SKM-1 treated with dmso at 0.1 percent for 144 hours (cell line): ENCODE measurements around the gene CLDN7.

Source experiments
- DNase-seq: peaks from one replicate; lab custom pipeline; 2025; ENCODE audit not compliant: unreplicated experiment; lab: John Stamatoyannopoulos, UW

CLDN7 gene

GRCh38 chr17:7289256-7290032 is 27.2 kb upstream of the CLDN7 start:
- DNase-seq: no peak

- no peak for DNase-seq
These were observed 23.4 kb upstream of the CLDN7 start for GRCh38 chr17:7285679-7286078.

DNA sequence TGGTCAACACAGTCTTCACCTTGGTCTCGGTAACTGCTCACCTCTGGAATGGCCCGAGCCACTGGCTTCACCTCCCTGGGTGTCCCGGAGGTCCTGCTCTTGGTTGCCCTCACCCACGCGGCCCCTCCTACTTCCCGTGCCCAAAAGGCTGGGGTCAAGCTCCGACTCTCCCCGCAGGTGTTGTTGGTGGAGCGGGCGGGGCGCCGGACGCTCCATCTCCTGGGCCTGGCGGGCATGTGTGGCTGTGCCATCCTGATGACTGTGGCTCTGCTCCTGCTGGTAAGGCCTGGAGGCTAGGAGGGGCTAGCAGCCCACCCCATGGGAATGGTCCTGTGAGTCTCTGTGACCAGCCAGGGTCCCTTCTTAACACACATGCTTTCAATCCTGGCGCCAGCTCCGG is 22.6 kb upstream of the CLDN7 start:
- no peak for DNase-seq

GRCh38 chr17:7283471-7284216 is 21.4 kb upstream of the CLDN7 start:
- no peak for DNase-seq

DNA sequence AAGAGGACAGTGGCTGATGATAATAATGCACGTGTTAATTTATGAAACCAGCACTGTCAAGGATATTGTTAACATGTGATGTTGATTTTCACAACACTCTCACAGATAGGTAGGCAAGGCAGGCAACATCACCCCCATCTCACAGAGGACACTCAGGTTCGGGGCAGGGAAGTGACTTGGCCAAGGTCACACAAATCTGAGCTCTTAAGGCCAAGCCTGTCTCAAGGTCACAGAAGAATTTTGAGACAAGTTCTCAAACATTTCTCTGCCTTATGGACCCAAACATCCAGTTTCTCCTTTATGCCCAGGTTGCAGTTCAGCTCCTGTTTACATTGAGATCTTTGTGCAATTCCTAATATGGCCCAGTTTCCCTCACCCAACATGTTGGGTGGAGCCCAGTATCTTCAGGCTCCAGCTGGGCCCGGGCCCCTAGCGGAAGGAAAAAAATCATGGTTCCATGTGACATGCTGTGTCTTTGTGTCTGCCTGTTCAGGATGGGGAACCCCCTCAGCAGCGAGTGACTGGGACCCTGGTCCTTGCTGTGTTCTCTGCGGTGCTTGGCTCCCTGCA is 20.6 kb upstream of the CLDN7 start:
- no peak for DNase-seq

- no peak for DNase-seq
These were observed 19.9 kb upstream of the CLDN7 start for GRCh38 chr17:7281953-7282751.

DNA sequence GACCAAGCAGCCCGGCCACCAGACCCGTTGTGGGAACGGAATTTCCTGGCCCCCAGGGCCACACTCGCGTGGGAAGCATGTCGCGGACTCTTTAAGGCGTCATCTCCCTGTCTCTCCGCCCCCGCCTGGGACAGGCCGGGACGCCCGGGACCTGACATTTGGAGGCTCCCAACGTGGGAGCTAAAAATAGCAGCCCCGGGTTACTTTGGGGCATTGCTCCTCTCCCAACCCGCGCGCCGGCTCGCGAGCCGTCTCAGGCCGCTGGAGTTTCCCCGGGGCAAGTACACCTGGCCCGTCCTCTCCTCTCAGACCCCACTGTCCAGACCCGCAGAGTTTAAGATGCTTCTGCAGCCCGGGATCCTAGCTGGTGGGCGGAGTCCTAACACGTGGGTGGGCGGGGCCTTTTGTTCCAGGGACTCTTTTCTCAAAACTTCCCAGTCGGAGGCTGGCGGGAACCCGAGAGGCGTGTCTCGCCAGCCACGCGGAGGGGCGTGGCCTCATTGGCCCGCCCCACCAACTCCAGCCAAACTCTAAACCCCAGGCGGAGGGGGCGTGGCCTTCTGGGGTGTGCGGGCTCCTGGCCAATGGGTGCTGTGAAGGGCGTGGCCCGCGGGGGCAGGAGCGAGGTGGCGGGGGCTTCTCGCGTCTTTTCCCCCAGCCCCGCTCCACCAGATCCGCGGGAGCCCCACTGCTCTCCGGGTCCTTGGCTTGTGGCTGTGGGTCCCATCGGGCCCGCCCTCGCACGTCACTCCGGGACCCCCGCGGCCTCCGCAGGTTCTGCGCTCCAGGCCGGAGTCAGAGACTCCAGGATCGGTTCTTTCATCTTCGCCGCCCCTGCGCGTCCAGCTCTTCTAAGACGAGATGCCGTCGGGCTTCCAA is 19.0 kb upstream of the CLDN7 start, which contains the start of gene SLC2A4:
SLC2A4 (plus strand) TSS at position 645 of the 879 bp plus-strand sequence; CDS start at position 862, 217 bp downstream.
- DNase-seq: peak; percentile 65

- DNase-seq: peak; percentile 37
These were observed 18.3 kb upstream of the CLDN7 start for GRCh38 chr17:7280519-7281073.

- no peak for DNase-seq
These were observed 17.2 kb upstream of the CLDN7 start for GRCh38 chr17:7279448-7279847.

DNA sequence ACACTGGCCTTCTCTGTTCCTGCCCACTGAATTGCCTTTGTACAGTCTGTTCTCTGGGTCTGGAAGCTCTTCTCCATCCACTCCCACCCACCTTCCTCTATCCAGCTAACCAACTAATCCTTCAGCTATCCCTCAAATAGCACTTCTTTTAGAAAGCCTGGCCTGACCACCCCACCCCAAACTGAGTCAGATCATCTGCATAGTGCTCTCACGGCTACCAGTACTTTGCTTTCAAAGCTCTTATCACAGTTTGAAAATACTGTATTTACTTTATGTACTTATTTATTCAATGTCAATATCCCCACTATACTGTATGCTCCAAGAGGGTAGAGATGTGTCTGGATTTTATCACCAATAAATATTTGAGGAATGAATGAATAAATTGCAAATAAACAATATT is 4.5 kb upstream of the CLDN7 start:
- DNase-seq: no peak

DNA sequence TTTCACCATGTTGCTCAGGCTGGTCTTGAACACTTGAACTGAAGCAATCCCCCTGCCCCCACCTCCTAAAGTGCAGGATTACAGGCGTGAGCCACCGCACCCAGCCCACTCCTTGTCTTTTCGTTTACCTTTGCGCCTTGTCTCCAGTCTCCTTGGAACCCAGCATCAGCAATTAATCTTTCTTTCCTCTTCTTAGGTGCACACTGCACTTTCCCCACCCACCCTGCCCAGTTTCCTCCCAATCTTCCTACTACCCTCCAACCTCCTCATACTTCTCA is 1.5 kb upstream of the CLDN7 start:
- DNase-seq: no peak

- DNase-seq: no peak
These were observed 890 bp upstream of the CLDN7 start for GRCh38 chr17:7262935-7263800.

DNA sequence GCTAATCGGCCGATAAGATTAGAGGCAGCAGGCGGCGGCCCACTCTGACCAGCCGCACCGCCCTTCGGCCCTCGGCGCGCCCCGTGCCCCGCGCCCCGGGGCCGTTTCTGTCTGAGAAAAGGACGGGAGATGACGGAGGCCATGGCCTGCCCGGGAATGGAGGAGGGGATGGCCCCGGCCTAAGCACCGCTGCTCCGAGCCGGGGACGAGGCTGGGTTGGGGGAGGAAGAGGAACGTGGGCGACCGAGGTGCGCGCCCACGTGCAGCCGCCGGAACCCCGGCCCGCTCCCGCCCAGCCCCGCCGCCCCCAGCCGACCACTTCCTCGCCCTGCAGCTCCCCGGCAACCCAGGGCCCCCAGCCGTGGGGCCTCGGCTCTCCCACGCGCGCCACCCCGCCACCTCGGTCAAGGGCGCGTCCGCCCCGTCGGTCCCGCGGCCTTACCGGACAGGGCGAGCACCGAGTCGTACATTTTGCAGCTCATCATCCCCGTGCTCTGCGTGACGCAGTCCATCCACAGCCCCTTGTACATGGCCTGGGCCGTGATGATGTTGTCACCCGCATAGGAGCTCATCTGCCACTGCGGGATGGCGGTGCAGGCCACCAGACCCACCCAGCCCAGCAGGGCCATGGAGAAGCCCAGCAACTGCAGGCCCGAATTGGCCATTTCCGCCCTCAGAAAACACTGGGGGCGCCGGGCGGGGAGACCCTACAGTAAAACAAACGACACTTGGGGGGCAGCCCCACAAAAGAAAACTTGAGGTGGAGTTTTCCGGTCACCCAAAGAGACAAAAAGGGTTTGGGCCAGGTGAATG is 693 bp downstream of the CLDN7 start:
- no peak for DNase-seq

GRCh38 chr17:7260651-7261378 is 1.5 kb downstream of the CLDN7 start:
- no peak for DNase-seq

GRCh38 chr17:7260151-7260550 is 2.1 kb downstream of the CLDN7 start:
- DNase-seq: no peak

- no peak for DNase-seq
These were observed 2.8 kb downstream of the CLDN7 start for GRCh38 chr17:7259555-7259889.

- no peak for DNase-seq
These were observed 3.3 kb downstream of the CLDN7 start for GRCh38 chr17:7258731-7259554.
